Brain microvascular endothelial cell (primary cell): ENCODE measurements around the gene ZNHIT6.
A peak's percentile ranks its signal among the peaks of the same experiment; 100 is the strongest.

ENCODE experiments used
- DNase-seq: peaks from one replicate; pipeline ENCODE4 v3.0.0-alpha.2; 2020
- H3K27ac ChIP-seq: fragments of 250-450 bp; sonication (Bioruptor Pico); 2 replicates; pipeline ENCODE4 v1.5.1; 2020; ENCODE audit warnings: mild to moderate bottlenecking, moderate library complexity
- H3K27me3 ChIP-seq: fragments of 250-450 bp; sonication (Bioruptor Pico); replicated peaks from 2 replicates; pipeline ENCODE4 v1.5.1; 2020; ENCODE audit warnings: mild to moderate bottlenecking
- H3K36me3 ChIP-seq: fragments of 250-450 bp; sonication (Bioruptor Pico); replicated peaks from 2 replicates; pipeline ENCODE4 v1.5.1; 2020; ENCODE audit warnings: mild to moderate bottlenecking
- H3K4me3 ChIP-seq: 2 replicates; pipeline ENCODE4 v1.5.1; 2011; ENCODE audit warnings: low read depth, mild to moderate bottlenecking, control low read depth, low read length, moderate library complexity
- CTCF ChIP-seq: IDR thresholded peaks from 2 replicates; pipeline ENCODE4 v1.5.1; 2011; ENCODE audit warnings: low read depth, mild to moderate bottlenecking, moderate library complexity, low read length, control low read depth, inconsistent platforms; ENCODE audit errors: missing control alignments
- in situ Hi-C: cut with HindIII; loops from 2 replicates; pipeline ENCODE4 v1.10.0; 2017; ENCODE audit warnings: low sequenced_read_pairs, low pct_ligation_motif_present

The ZNHIT6 gene

GRCh38 chr1:85612704-85613361 lies 95.4 kb downstream of the ZNHIT6 start:
- no peak overlapping the region for H3K4me3 ChIP-seq
- peak; percentile 94 for DNase-seq
- peak overlapping the region; percentile 95 for H3K27ac ChIP-seq

GRCh38 chr1:85611856-85612255 lies 96.4 kb downstream of the ZNHIT6 start:
- H3K27me3 ChIP-seq = no peaks in the 10 kb centered on the region
- peak overlapping the region; percentile 95 for H3K27ac ChIP-seq
- peak; percentile 26 for TF ChIP-seq CTCF
- no peaks in the 10 kb centered on the region for H3K36me3 ChIP-seq
- DNase-seq = peak; percentile 100
- in situ Hi-C loops = no loop called here
- no peak overlapping the region for H3K4me3 ChIP-seq

More at GRCh38 chr1:85612704-85613361, 95.4 kb downstream of the ZNHIT6 start:
- Histone ChIP-seq H3K36me3 (no peaks in the 10 kb centered on the region), H3K27me3 (no peaks in the 10 kb centered on the region)
- in situ Hi-C loops = no loop called here
- TF ChIP-seq CTCF = peak; percentile 85

- in situ Hi-C loops = no loop called here
Measured at GRCh38 chr1:85611425-85611824, 96.8 kb downstream of the ZNHIT6 start.

GRCh38 chr1:85609976-85610375 lies 98.3 kb downstream of the ZNHIT6 start:
- Histone ChIP-seq H3K4me3 (no peak overlapping the region), H3K27me3 (no peaks in the 10 kb centered on the region), H3K36me3 (no peaks in the 10 kb centered on the region), H3K27ac (peak overlapping the region; percentile 95)
- TF ChIP-seq CTCF = no peak
- in situ Hi-C loops = no loop called here
- DNase-seq = no peak

More at GRCh38 chr1:85611425-85611824, 96.8 kb downstream of the ZNHIT6 start:
- TF ChIP-seq CTCF = no peak
- peak; percentile 74 for DNase-seq
- H3K27me3 ChIP-seq = no peaks in the 10 kb centered on the region
- H3K4me3 ChIP-seq = no peak overlapping the region
- peak overlapping the region; percentile 95 for H3K27ac ChIP-seq
- H3K36me3 ChIP-seq = no peaks in the 10 kb centered on the region

- no peak for TF ChIP-seq CTCF
- Histone ChIP-seq H3K4me3 (no peak overlapping the region), H3K36me3 (no peaks in the 10 kb centered on the region), H3K27ac (peak overlapping the region; percentile 94), H3K27me3 (no peaks in the 10 kb centered on the region)
- in situ Hi-C loops = no loop called here
- no peak for DNase-seq
Measured at GRCh38 chr1:85608851-85609250, 99.4 kb downstream of the ZNHIT6 start.

GRCh38 chr1:85607921-85608265 lies 100.3 kb downstream of the ZNHIT6 start:
- H3K36me3 ChIP-seq = no peaks in the 10 kb centered on the region
- no peaks in the 10 kb centered on the region for H3K27me3 ChIP-seq
- peak overlapping the region; percentile 94 for H3K27ac ChIP-seq
- no peak overlapping the region for H3K4me3 ChIP-seq
- no peak for DNase-seq
- in situ Hi-C loops = no loop called here
- no peak for TF ChIP-seq CTCF
